Bronchial smooth muscle cell (primary cell): ENCODE measurements around the gene RGS4. TPM values are rescaled to one million over a fixed set of nuclear protein-coding genes. Genes with fewer than 3 reads are reported as not detected.

Source experiments
- total RNA-seq: library from RNA; depleted of rRNA; stranded (reverse); fragments of >200 nt; gene quantifications from 2 replicates; pipeline ENCODE4 v1.2.1, GENCODE V29; 2014

The RGS4 gene
- 2.7 and 12.6 TPM in 2 replicates for total RNA-seq

GRCh38 chr1:163069142-163069541 is at the start of gene RGS4:
RGS4 (plus strand) TSS chr1:163069361; CDS start chr1:163069485, 124 bp downstream.

Other genes starting within 250 kb of the RGS4 start
- gene CCDC190, start 208.2 kb upstream of the RGS4 start, total RNA-seq: 0.26 TPM in 1 of 2 replicates, not detected in the other
- gene RGS5, start 133.6 kb downstream of the RGS4 start, total RNA-seq: 2.8 and 5.6 TPM in 2 replicates